Parathyroid adenoma (tissue), 2 donors: ENCODE measurements around the gene SHFL.

Experiments used
- H2AFZ ChIP-seq: fragments of 300-600 bp; sonication (generic); one replicate; pipeline ENCODE4 v1.7.0; 2017; ENCODE audit warnings: antibody characterized with exemption, mild to moderate bottlenecking
- H3K27ac ChIP-seq: fragments of 300-600 bp; sonication (generic); one replicate; pipeline ENCODE4 v1.7.0; 2017
- H3K27me3 ChIP-seq: fragments of 300-600 bp; sonication (generic); one replicate; pipeline ENCODE4 v1.7.0; 2017; ENCODE audit warnings: low read length; ENCODE audit not compliant: control insufficient read depth, insufficient read depth
- H3K36me3 ChIP-seq: fragments of 300-600 bp; sonication (generic); one replicate; pipeline ENCODE4 v1.7.0; 2017; ENCODE audit warnings: low read length; ENCODE audit not compliant: control insufficient read depth, insufficient read depth
- H3K4me1 ChIP-seq: fragments of 300-600 bp; sonication (generic); one replicate; pipeline ENCODE4 v1.7.0; 2017; ENCODE audit warnings: control low read depth
- H3K4me2 ChIP-seq: fragments of 300-600 bp; sonication (generic); one replicate; pipeline ENCODE4 v1.7.0; 2017; ENCODE audit warnings: low read length
- H3K4me3 ChIP-seq: fragments of 300-600 bp; sonication (generic); one replicate; pipeline ENCODE4 v1.7.0; 2017; ENCODE audit warnings: low read depth, low read length
- H3K79me2 ChIP-seq: fragments of 300-600 bp; sonication (generic); one replicate; pipeline ENCODE4 v1.7.0; 2017; ENCODE audit warnings: control low read depth
- H3K9ac ChIP-seq: fragments of 300-600 bp; sonication (generic); one replicate; pipeline ENCODE4 v1.7.0; 2017; ENCODE audit warnings: mild to moderate bottlenecking
- H3K9me3 ChIP-seq: fragments of 300-600 bp; sonication (generic); one replicate; pipeline ENCODE4 v1.7.0; 2017; ENCODE audit warnings: low read length; ENCODE audit not compliant: control insufficient read depth
- TF ChIP-seq, protein P1 (sequence below): fragments of 300-600 bp; sonication (generic); IDR thresholded peaks from one replicate; pipeline ENCODE4 v1.7.0; 2017; ENCODE audit warnings: antibody characterized with exemption, mild to moderate bottlenecking
- donor health status: primary hyperparathyroidism.

SHFL gene

DNA sequence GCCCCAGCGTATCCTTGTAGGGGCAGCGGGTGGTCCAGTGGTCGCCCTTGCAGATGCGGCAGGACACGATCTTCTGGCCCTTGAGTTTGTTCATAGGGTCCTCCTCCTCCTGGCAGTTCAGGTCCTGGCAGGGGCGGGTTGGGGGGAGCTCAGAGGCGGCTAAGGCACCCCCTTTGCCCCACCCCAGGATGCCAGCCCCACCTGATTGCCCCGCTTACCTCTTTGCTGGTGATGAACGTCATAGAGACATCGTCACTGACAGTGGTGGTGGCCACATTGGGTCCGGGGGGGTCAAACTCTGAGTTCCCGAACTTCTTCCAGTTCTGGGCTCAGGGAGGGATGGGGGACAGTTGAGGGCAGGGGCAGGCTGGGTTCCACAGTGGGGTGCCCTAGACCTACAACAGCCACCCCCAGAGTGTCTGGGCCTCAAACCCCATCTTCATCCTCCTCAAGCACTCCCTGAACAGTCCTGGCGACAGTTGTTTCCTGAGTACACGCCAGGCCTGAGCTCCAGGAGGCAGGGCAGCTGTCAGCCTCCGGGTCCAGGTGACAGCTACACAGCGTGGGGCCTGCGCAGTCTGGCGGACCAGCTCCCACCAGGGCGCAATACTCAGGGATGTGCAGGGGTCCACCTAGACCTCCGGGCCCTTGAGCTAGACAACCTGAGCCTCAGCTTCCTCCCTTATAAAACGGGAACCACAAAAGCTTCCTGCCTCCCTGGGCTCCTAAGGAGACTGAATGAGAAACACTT is 30.9 kb downstream of the SHFL start:
- Histone ChIP-seq H3K9ac (no peak overlapping the region), H3K9me3 (no peaks in the 10 kb centered on the region), H3K79me2 (peaks cover 3% of the 10 kb centered on the region), H3K36me3 (no peaks in the 10 kb centered on the region), H3K27ac (no peak overlapping the region), H3K4me3 (no peak overlapping the region), H3K27me3 (no peaks in the 10 kb centered on the region), H2AFZ (no peak overlapping the region), H3K4me2 (no peak overlapping the region), H3K4me1 (no peaks in the 10 kb centered on the region)
- TF ChIP-seq, protein P1, sequence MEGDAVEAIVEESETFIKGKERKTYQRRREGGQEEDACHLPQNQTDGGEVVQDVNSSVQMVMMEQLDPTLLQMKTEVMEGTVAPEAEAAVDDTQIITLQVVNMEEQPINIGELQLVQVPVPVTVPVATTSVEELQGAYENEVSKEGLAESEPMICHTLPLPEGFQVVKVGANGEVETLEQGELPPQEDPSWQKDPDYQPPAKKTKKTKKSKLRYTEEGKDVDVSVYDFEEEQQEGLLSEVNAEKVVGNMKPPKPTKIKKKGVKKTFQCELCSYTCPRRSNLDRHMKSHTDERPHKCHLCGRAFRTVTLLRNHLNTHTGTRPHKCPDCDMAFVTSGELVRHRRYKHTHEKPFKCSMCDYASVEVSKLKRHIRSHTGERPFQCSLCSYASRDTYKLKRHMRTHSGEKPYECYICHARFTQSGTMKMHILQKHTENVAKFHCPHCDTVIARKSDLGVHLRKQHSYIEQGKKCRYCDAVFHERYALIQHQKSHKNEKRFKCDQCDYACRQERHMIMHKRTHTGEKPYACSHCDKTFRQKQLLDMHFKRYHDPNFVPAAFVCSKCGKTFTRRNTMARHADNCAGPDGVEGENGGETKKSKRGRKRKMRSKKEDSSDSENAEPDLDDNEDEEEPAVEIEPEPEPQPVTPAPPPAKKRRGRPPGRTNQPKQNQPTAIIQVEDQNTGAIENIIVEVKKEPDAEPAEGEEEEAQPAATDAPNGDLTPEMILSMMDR, result no peak

DNA sequence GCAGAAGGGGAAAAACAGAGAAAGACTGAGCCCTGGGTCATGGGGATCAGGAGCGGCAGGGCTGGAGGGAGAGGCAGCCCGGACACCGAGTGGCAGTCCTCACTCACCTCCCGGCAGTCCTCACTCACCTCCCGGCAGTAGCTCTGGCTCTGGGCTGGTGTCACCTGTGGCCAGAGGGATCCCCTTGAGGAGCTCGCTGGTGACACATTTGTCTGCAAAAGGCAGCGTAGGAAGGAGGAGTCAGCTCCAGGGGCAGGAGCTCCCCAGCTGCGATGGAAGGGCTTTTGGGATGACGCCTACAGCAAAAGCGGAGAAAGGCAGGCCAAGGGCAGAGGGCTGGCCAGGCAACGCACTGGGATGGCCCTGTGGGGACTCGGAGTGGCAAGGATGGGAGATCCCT is 32.8 kb downstream of the SHFL start:
- peak overlapping the region; percentile 56 for H3K9ac ChIP-seq
- H3K9me3 ChIP-seq, result no peaks in the 10 kb centered on the region
- H3K27ac ChIP-seq, result peak overlapping the region; percentile 40
- H3K4me2 ChIP-seq, result peak overlapping the region; percentile 82
- H2AFZ ChIP-seq, result no peak overlapping the region
- H3K4me1 ChIP-seq, result no peaks in the 10 kb centered on the region
- H3K27me3 ChIP-seq, result no peaks in the 10 kb centered on the region
- peaks cover 3% of the 10 kb centered on the region for H3K79me2 ChIP-seq
- TF ChIP-seq, protein P1, result no peak
- peak overlapping the region; percentile 94 for H3K4me3 ChIP-seq
- H3K36me3 ChIP-seq, result no peaks in the 10 kb centered on the region

- Histone ChIP-seq H3K4me3 (no peak overlapping the region), H3K9ac (no peak overlapping the region), H3K9me3 (no peaks in the 10 kb centered on the region), H3K79me2 (peaks cover 3% of the 10 kb centered on the region), H2AFZ (no peak overlapping the region), H3K36me3 (no peaks in the 10 kb centered on the region), H3K27me3 (no peaks in the 10 kb centered on the region), H3K4me1 (no peaks in the 10 kb centered on the region), H3K27ac (no peak overlapping the region), H3K4me2 (no peak overlapping the region)
- TF ChIP-seq, protein P1, result no peak
These were observed 34.5 kb downstream of the SHFL start for GRCh38 chr19:10120538-10121189.

- Histone ChIP-seq H3K9me3 (no peaks in the 10 kb centered on the region), H3K4me3 (no peak overlapping the region), H2AFZ (no peak overlapping the region), H3K27ac (no peak overlapping the region), H3K9ac (no peak overlapping the region), H3K4me2 (no peak overlapping the region), H3K79me2 (peaks cover 3% of the 10 kb centered on the region), H3K27me3 (no peaks in the 10 kb centered on the region), H3K4me1 (no peaks in the 10 kb centered on the region), H3K36me3 (no peaks in the 10 kb centered on the region)
- TF ChIP-seq, protein P1, result no peak
These were observed 35.9 kb downstream of the SHFL start for GRCh38 chr19:10122045-10122444.

GRCh38 chr19:10124429-10124828 is 38.3 kb downstream of the SHFL start:
- no peak overlapping the region for H3K4me2 ChIP-seq
- TF ChIP-seq, protein P1, result no peak
- H3K4me1 ChIP-seq, result no peaks in the 10 kb centered on the region
- no peak overlapping the region for H2AFZ ChIP-seq
- no peak overlapping the region for H3K9ac ChIP-seq
- H3K27ac ChIP-seq, result no peak overlapping the region
- H3K79me2 ChIP-seq, result no peaks in the 10 kb centered on the region
- no peaks in the 10 kb centered on the region for H3K36me3 ChIP-seq
- no peak overlapping the region for H3K4me3 ChIP-seq
- H3K27me3 ChIP-seq, result no peaks in the 10 kb centered on the region
- no peaks in the 10 kb centered on the region for H3K9me3 ChIP-seq
